NCI-H1048 (cell line): Measurements from ENCODE around the gene N4BP3.

Experiments used
- DNase-seq: peaks from one replicate; lab custom pipeline; 2025; lab: John Stamatoyannopoulos, UW

N4BP3 gene

DNA sequence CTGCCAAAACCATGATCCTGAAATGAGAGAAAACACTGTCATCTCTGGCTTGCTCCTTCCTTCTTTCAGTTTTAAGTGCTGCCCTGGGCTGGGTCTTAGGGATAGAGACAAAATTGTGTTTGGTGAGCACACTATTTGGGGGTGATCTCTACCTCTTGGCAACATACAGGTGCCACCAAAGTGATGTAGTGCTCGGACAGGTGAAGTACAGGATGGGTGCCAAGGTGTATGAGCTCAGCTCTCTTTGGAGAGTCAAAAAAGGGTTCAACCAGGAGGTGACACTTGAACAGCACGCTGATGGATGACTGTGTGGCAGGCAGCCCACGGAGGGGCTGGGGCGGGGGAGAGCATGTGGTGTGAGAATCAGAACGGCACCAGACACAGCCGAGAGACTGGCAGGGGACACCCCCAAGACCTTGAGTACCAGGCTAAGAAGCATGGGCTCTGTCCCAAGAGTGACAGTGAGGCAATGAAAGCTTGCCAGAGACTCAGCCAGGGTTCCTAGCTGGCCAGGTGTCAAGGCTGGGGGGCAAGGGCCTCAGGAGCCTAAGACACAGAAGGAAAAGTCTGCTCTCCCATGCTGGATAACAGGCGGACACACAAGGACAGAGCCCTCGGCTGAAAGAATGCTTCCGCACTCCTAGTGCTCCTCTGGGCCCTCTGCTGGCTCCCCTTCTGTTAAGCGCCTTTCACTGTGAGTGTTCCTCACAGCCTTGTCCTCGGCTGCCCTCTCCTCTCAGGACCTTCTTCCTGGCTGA, 37.8 kb downstream of the N4BP3 start:
- no peak for DNase-seq

GRCh38 chr5:178152491-178153444, 39.4 kb downstream of the N4BP3 start:
- no peak for DNase-seq

- DNase-seq: peak; percentile 94
Measured at GRCh38 chr5:178153530-178154340, 40.4 kb downstream of the N4BP3 start, which contains the start of gene NHP2. TSS of gene NHP2 (minus strand) at chr5:178153885. CDS start at chr5:178153817, 68 bp downstream.

DNA sequence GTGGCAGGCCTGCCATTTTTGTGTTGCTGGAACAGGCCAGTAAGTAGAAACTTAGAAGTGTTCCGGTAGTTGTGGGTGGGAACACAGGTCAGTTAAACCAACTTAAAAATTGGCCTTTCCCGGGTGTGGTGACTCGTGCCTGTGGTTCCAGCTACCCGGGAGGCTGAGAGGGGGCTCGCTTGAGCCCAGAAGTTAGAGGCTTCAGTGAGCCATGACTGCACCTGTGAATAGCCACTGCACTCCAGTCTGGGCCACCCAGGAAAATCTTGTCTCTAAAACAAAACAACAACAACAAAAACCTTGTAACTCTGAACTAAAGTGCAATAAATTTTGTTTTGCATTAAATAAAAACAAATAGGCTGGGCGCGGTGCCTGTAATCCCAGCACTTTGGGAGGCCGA, 41.7 kb downstream of the N4BP3 start:
- DNase-seq: no peak

DNA sequence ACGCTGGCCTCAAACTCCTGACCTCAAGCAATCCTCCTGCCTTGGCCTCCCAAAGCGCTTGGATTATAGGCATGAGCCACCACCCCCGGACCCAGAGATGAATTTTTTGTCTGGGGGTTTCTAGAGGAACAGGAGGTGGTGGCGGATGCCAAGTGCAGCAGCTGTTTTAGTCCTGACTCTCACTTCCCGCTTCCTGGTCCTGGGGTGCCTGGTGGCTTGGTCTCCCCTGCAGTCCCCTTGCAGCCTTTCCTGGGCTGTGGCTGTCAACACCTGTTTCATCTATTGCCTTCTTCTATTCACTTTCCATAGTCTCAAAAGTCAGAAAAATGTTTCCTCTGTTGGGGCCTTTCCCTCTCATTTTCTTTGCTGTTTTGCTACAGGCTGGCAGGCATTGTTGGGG, 46.8 kb downstream of the N4BP3 start:
- no peak for DNase-seq

DNA sequence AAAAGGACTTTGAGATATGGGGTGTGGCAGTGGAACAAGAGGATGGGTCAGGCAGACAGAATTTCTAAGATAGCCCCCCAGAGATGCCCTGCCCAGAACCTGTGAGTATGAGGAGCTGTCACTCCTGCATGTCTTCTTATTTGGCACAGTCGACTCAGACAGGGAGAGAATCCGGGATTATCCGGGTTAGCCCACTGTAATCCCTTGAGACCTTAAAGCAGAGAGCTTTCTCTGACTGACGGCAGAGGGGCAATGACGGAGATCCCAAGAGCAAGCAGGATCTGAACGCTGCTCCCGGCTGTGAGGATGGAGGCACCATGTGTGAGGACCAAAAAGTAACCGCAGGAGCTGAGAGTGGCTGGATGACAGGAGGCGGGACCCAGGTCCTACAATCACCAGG, 49.1 kb downstream of the N4BP3 start:
- no peak for DNase-seq

- peak; percentile 69 for DNase-seq
Measured at GRCh38 chr5:178163772-178164735, 50.7 kb downstream of the N4BP3 start.

- DNase-seq: no peak
Measured at GRCh38 chr5:178165581-178165980, 52.2 kb downstream of the N4BP3 start.

- DNase-seq: no peak
Measured at GRCh38 chr5:178170455-178170854, 57.1 kb downstream of the N4BP3 start.

- no peak for DNase-seq
Measured at GRCh38 chr5:178174456-178174855, 61.1 kb downstream of the N4BP3 start.
